ENCODE results near the gene TGFBI.

Gene TGFBI

DNA sequence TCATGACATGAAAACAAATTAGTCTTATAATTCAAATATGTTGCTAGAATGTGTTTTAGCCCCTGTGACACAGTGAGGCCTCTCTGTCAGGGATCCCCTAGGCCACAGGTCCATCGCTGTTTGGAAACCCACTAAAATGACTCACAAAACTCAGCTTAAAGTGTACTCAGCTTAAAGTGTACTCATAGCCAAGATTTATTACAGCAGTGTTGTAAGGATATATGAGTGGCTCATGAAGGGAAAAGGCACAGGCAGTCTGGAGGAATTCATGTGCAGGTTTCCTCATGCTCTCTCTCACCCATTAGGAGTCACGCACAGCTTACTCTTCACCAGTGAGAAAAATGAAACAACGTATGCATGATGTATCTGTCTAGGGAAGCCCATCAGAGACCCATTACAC is 24.4 kb upstream of the TGFBI start:
- no peak for DNase-seq

- no peak for DNase-seq
Observed at GRCh38 chr5:136005476-136005875, 23.3 kb upstream of the TGFBI start.

DNA sequence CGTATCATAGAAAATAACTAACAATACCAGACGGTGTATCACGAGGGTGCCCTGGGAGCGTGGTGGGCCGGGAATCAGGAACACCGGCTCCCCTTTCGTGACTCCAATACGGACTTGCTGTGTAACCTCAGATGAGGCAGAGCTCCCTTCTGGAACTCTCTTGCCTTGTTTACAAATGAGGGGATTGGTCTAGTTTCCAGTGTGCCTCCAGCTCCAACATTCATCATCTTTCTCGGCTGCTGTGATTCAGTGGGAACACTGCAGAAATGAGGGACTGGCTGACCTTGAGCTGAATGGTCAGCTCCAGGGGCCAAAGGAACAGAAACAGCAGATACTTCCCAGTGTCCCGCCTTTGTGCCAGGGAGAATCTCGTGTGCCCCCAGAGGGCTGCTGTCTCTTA is 22.6 kb upstream of the TGFBI start:
- DNase-seq, result no peak

DNA sequence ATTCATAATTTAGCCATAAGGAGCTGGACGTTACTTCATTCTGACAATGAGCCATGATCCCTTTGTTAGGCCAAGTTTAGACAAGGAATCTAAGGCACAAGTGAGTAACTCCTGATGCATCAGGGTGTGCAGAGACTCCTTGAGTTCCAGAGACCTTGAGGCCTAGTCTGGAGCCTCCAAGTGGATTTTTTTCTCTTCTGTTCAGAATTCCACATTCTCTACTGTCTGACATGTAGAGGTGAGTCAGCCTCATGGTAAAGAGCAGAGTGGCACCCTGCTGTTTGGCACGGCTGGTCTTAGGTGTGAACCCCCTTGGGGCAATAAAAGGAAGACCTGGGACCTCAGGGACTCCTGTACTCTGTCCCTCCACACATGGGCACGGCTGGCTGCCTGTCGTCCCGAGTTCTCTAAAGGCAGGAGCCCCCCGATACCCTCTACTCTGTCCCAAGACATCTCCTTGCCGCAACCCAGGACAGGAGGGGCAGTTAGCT is 22.0 kb upstream of the TGFBI start:
- DNase-seq, result no peak

DNA sequence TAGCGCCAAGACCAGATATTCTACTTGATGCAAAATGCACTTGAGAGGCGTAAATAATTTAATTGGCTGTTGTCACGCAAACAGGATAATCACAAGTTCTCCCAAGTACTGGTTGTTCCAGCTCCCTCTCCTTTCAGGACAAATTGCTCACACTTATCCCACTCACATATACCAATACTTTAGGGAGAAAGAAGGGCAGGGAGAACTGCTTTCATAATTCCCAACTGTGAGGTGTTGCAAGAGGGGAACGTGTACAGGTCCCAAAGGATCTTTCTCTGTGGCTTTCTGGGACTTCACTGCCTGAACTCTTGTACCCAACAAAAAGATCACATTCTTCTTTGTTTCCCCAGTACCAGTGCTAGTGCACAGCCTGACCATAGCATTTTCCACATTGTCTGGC is 21.5 kb upstream of the TGFBI start:
- DNase-seq, result no peak

GRCh38 chr5:136011414-136012001 is 17.3 kb upstream of the TGFBI start:
- DNase-seq, result no peak

DNA sequence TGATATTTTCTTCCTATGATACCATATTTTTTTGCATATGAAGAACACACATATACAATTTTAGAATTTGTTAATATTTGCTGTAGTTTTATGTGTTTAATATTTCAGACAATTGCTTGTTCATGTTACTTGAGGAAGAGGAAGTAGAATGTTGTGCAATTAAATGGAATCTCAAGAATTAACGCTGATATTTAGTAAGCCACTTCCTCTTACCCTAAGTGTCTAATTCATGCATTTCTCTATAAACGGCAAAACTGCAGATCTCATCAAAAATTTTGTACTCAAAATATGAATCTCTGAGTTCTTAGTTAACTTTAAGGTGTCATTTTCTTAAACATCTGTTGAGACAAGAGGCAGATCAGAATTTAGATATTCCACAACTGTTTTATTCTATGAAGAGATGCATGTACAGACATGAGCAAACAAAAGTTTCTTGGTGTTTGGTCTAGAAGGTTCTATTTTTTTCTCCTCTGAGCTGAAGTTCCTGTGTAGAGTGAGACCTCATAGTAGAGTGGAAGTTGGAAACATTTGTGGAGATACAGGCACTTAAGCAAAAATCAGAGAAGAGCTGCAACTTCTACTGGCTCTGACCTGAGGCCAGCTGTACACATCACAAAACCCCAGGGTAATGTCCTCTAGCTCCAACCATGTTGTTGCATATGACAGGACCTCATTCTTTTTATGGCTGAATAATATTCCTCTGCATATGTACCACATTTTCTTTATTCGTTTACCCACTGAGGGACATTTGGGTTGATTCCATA is 16.6 kb upstream of the TGFBI start:
- no peak for DNase-seq

GRCh38 chr5:136013559-136013958 is 15.2 kb upstream of the TGFBI start:
- DNase-seq, result no peak

GRCh38 chr5:136014049-136015002 is 14.5 kb upstream of the TGFBI start:
- DNase-seq, result no peak

DNA sequence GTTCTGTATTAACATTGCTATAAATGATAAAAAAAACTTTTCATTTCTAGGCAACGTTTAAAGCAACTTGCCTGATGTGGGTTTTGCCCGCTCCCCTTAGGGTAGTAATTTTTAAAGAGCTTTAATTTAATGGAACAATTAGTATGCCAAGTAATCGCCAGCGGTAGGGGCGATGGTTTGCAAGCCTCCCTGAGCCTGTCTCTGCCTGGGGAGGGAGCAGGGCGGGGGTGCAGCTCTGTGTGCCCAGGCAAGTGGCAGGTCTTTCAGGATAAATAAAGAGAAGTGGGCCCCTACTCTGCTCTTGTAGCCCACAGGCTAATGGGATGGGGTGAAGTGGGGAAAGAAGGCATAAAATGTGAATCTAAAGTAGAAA is 13.8 kb upstream of the TGFBI start:
- no peak for DNase-seq

- no peak for DNase-seq
Observed at GRCh38 chr5:136015966-136016650, 12.7 kb upstream of the TGFBI start.

GRCh38 chr5:136016945-136017530 is 11.8 kb upstream of the TGFBI start:
- no peak for DNase-seq

- no peak for DNase-seq
Observed at GRCh38 chr5:136018814-136019783, 9.7 kb upstream of the TGFBI start.

DNA sequence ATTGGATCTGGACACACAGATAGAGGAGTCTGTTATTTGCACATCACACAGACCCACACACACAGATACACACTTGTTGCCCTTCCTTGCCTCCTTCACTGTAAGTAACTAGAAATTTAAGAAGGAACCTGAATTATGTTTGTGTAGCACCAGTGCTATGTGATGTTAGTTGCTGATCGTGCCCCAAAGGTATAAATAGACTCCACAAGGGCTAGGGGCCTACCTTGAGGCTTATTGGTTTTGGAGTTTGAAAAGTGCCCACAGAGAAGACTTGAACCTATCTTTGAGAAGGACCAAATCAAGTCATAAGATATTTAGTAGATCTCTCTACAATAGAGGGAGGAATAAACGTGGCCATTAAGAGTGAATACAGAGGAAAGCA is 8.8 kb upstream of the TGFBI start:
- no peak for DNase-seq

GRCh38 chr5:136020383-136021015 is 8.3 kb upstream of the TGFBI start:
- DNase-seq, result peak in 1 of 2 donors; percentile 62

DNA sequence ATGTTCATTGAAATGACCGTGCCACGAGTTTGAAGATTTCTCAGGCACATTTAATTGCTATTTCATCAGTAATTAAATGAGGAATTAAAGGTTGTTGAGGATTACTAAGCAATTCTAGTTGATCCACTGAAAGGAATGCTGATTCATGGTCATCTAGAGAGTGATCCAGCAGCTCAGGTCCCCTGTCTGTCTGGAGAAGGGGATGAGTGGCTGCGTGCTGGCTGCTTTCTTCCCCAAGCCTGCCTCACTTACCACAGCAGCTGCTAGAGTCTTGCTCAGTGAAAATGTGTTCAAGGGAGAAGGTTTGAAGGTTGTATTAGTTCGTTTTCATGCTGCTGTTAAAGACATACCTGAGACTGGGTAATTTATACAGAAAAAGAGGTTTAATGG is 7.8 kb upstream of the TGFBI start:
- no peak for DNase-seq

GRCh38 chr5:136022965-136023364 is 5.8 kb upstream of the TGFBI start:
- DNase-seq, result no peak

DNA sequence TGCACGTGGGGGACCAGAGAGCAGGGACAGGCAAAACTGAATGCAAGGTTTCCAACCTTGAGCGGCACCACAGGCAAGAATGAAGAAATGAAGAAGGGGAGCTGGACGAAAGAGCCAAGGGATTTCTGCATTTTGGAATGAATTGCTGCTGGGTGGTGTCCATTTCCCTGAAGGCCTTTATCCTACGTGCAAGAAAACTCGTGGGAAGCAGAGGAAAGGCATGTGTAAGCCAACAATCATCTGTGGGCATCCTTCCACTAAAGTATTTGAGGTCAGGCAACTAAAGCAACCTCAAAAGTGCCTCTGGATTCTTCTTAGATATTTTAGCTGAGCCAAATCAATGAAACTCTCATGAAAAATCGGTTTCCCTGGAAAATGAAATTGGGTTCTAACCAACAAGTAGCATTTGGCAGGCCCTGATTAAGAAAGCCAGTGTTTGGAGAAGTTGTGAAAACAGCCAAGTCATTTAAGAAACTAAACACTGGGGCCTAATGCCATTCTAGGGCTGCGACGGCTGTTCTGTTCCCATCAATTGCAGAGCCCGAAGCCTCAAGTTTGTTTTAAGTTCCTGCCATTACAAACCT is 4.7 kb upstream of the TGFBI start:
- no peak for DNase-seq

DNA sequence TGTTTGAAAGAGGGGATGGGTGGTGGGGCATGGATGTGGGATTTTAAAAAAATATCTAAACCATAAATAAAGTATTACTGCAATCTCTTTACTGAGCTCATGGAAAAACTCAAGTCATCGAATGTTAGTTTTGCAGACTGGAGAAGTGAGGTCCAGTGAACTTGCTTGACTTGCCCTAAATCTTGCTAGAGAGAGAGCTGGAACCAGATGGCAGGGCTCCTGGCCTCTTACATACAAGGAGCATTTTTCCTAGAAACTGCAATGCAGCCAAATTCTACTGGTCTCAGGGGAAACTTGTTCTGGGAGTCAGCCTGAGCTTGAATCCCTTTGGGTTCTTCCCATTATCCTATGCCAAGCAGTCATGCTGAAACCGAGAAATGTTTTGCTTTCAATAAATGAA is 2.9 kb upstream of the TGFBI start:
- no peak for DNase-seq

DNA sequence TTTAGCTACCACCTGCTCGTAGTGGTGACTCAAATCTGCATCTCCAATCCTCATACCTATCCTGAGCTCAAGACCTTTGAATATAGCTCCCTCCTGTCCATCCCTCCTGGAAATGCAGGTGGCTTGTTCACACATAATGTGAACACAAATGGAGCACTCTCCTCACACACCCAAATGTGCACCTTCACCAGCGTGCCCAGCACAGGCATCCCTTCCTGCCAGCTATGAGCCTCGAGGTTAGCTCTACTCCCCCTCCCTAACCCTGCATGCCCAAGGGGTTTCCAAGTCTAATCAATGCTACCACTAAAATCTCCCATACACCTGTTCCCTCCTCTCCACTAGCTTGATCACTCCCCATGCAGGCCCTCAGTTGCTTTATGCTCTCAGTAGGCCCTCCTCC is 2.2 kb upstream of the TGFBI start:
- DNase-seq, result no peak

DNA sequence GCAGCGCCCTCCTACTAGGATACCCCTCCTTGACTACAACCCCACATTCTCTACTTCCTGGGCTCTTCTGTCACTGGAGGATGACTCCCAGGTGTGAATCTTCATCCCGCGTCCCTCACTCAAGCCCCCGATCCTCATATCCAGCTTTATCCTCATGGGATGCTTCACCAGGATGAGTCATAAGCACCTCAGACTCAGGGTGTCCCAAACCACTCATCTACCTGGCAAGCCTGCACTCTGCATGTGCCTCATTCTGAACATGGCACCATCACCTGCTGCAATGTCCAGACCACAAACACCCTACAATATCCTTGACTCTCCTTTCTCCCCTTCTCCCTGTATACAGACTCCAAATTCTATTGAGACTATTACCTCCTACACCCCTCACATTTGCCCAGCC is 1.5 kb upstream of the TGFBI start:
- DNase-seq, result no peak
